NCI-H2196 (cell line): Measurements from ENCODE around the gene GABRB3.

Experiments used
- DNase-seq: peaks from one replicate; lab custom pipeline; 2025; ENCODE audit not compliant: unreplicated experiment; lab: John Stamatoyannopoulos, UW

GABRB3 gene

GRCh38 chr15:26679927-26680326 is 92.9 kb downstream of the GABRB3 start:
- no peak for DNase-seq

- no peak for DNase-seq
Observed at GRCh38 chr15:26676115-26676514, 96.8 kb downstream of the GABRB3 start.

- no peak for DNase-seq
Observed at GRCh38 chr15:26674467-26674866, 98.4 kb downstream of the GABRB3 start.

GRCh38 chr15:26673445-26673844 is 99.4 kb downstream of the GABRB3 start:
- no peak for DNase-seq

- no peak for DNase-seq
Observed at GRCh38 chr15:26670116-26670515, 102.8 kb downstream of the GABRB3 start.

GRCh38 chr15:26667222-26667988 is 105.5 kb downstream of the GABRB3 start:
- DNase-seq: peak; percentile 26

- DNase-seq: no peak
Observed at GRCh38 chr15:26665957-26666791, 106.7 kb downstream of the GABRB3 start.

- no peak for DNase-seq
Observed at GRCh38 chr15:26662283-26662682, 110.6 kb downstream of the GABRB3 start.

GRCh38 chr15:26661748-26662147 is 111.1 kb downstream of the GABRB3 start:
- DNase-seq: no peak

- DNase-seq: no peak
Observed at GRCh38 chr15:26661107-26661506, 111.8 kb downstream of the GABRB3 start.

- no peak for DNase-seq
Observed at GRCh38 chr15:26660241-26660640, 112.6 kb downstream of the GABRB3 start.

GRCh38 chr15:26658290-26658689 is 114.6 kb downstream of the GABRB3 start:
- no peak for DNase-seq

- no peak for DNase-seq
Observed at GRCh38 chr15:26656080-26656479, 116.8 kb downstream of the GABRB3 start.

- no peak for DNase-seq
Observed at GRCh38 chr15:26651909-26652308, 121.0 kb downstream of the GABRB3 start.

GRCh38 chr15:26648676-26649075 is 124.2 kb downstream of the GABRB3 start:
- DNase-seq: no peak

GRCh38 chr15:26644948-26645347 is 127.9 kb downstream of the GABRB3 start:
- DNase-seq: no peak

- DNase-seq: no peak
Observed at GRCh38 chr15:26641144-26641543, 131.7 kb downstream of the GABRB3 start.

- DNase-seq: no peak
Observed at GRCh38 chr15:26640601-26641000, 132.3 kb downstream of the GABRB3 start.

- no peak for DNase-seq
Observed at GRCh38 chr15:26639966-26640365, 132.9 kb downstream of the GABRB3 start.

- DNase-seq: no peak
Observed at GRCh38 chr15:26635614-26636013, 137.3 kb downstream of the GABRB3 start.

GRCh38 chr15:26635105-26635504 is 137.8 kb downstream of the GABRB3 start:
- DNase-seq: no peak

- DNase-seq: no peak
Observed at GRCh38 chr15:26634319-26634718, 138.5 kb downstream of the GABRB3 start.
